PC-3 (cell line): ENCODE results near the gene TPD52L1.

Source experiments
- CTCF ChIP-seq: fragments of 300-600 bp; sonication (generic); conservative IDR thresholded peaks from 2 replicates; pipeline ENCODE4 v1.5.1; 2017; ENCODE audit warnings: antibody characterized with exemption, low read depth, mild to moderate bottlenecking, low read length
- EZH2 ChIP-seq: fragments of 300-600 bp; sonication (generic); IDR thresholded peaks from one replicate; pipeline ENCODE4 v1.6.1; 2017; ENCODE audit warnings: antibody characterized with exemption, mild to moderate bottlenecking, low read length; ENCODE audit not compliant: unreplicated experiment
- EZH2phosphoT487 ChIP-seq: fragments of 300-600 bp; sonication (generic); IDR thresholded peaks from 2 replicates; pipeline ENCODE4 v1.6.1; 2018; ENCODE audit warnings: mild to moderate bottlenecking, antibody characterized with exemption, low read length, borderline replicate concordance

GRCh38 chr6:125270380-125270779, 116.8 kb downstream of the TPD52L1 start:
- TF ChIP-seq CTCF (no peak), EZH2phosphoT487 (no peak), EZH2 (no peak)
